GM21528 (cell line): ENCODE measurements around the gene LGALS4.
"Not testable (repeated sequence)": the region's sequence is repeated elsewhere in the genome, so short reads cannot be mapped to it uniquely, and the experiment has no call there.

Source experiments
- ATAC-seq: cut with Tn5 transposase; IDR thresholded peaks from one replicate; pipeline ENCODE4 v1.9.1; 2021; ENCODE audit warnings: mild to moderate bottlenecking, moderate library complexity; ENCODE audit not compliant: unreplicated experiment, low FRiP score

The LGALS4 gene

DNA sequence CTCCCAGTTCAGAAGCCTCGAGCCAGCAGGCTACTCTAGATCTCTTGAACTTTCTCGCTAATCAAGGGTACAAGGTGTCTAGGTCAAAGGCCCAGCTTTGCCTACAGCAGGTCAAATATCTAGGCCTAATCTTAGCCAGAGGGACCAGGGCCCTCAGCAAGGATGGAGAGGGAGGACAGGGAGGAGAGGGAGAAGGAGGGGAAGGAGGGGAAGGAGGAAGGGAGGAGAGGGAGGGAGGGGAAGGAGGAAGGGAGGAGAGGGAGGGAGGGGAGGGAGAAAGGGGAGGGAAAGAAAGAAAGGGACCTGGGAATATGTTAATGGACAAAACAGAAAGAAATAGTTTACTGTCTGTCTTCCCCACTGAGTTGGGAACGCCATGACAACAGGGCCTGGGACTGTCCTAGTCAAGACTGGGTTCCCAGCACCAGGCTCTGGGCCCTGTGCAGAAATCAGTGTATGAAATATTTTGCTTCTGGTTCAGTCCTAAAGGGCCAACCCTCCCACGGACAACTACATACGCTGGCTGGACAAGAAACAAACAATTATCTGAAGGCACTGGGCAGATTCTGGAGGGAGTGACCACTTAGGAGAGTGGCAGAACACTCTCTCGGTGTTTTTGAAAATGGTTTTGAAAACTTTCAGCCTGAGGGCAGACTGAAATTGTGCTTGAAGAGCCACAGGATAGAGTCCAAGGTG, 14.3 kb upstream of the LGALS4 start:
- ATAC-seq = no peak

DNA sequence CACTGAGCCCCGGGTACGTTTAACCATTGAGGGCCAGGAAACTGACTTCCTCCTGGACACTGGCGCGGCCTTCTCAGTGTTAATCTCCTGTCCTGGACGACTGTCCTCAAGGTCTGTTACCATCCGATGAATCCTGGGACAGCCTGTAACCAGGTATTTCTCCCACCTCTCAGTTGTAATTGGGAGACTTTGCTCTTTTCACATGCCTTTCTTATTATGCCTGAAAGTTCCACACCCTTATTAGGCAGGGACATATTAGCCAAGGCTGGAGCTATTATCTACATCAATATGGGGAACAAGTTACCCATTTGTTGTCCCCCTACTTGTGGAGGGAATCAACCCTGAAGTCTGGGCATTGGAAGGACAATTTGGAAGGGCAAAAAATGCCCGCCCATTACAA, 13.2 kb upstream of the LGALS4 start:
- not testable (repeated sequence) for ATAC-seq

DNA sequence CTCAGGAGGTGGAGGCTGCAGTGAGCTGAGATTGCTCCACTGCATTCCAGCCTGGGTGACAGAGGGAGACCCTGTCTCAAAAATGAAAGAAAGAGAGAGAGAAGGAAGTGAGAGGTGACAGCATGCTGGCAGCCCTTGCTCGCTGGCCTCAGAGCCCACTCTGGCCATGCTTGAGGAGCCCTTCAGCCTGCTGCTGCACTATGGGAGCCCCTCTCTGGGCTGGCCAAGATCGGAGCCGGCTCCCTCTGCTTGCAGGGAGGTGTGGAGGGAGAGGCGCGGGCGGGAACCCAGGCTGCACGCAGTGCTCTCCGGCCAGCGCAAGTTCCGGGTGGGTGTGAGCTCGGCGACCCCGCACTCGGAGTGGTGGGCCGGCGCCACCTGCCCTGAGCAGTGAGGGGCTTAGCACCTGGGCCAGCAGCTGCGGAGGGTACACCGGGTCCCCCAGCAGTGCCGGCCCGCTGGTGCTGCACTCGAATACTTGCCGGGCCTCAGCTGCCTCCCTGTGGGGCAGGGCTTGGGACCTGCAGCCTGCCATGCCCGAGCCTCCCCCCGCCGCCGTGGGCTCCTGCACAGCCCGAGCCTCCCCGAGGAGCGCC, 8.6 kb upstream of the LGALS4 start:
- ATAC-seq = not testable (repeated sequence)

DNA sequence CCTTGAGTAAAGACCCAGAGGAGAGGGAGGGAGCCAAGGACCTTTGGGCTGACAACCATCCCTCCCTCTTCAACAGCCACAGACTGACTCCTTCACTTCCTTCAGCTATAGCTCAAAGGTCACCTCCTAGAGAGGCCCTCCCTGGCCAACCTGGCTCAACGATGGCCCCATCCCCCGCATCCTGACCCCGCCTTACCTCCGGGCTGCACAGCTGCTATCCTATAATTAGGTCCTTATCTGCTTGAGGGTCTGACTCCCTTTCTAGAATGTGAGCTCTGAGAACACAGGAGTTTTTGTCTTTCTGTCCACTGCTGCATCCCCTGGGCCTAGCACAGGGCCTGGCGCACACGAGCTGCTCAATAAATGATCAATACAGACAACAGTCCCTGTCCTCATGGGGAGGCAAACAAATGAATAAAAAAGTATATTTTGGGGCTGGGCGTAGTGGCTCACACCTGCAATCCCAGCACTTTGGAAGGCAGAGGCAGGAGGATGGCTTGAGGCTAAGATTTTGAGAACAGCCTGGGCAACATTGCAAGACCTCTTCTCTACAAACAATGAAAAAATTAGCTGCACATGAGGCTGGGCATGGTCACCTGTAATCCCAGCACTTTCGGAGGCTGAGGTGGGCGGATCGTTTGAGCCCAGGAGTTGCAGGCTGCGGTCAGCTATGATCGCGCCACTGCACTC, 6.6 kb upstream of the LGALS4 start:
- ATAC-seq = no peak

DNA sequence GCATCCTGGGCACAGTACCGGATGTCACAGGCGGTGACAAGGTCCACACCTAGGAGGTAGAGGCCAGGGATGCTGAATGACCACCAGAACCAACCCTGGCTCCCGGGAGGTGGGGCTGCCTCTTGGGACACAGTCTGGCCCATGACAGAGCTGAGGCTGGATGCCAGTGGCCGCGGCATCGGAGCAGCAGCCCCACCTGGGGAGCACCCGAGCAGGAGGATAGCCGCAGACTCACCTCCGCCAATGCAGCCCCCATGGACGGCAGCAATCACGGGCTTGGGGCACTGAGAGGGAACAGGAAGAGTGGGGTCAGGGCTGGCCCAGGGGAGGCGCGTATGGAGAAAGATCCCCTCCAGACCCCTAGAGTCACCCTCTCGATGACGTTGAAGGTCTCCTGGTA, 4.3 kb upstream of the LGALS4 start:
- ATAC-seq = no peak

DNA sequence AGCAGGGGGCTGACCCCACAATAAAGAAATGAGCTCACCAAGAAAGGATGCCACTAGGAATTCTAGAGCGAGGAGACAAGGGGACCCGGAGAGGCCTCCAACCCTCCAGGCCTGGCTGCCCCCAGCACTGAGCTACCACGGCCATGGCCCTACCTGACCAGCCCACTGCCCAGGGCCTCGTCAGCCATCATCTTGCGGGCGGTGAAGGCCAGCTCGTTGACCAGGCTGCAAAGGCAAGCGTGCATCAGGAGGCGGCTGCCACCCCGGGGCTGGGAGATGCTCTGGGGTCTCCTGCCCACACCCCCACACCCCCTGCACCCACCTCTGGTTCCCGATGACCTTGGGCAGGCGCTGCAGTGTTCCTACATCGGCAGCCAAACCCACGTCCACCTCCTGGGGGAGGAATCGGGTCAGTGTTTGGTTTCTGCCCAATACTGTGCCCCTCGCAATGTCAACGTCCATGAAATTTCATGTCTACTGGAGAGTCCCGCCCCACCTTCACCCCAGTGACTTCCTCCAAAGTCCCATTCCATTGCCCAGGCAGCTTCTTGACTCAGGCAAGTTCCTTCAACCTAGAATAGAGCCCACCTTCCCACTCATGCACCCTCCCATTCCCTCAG, 3.5 kb upstream of the LGALS4 start:
- no peak for ATAC-seq

DNA sequence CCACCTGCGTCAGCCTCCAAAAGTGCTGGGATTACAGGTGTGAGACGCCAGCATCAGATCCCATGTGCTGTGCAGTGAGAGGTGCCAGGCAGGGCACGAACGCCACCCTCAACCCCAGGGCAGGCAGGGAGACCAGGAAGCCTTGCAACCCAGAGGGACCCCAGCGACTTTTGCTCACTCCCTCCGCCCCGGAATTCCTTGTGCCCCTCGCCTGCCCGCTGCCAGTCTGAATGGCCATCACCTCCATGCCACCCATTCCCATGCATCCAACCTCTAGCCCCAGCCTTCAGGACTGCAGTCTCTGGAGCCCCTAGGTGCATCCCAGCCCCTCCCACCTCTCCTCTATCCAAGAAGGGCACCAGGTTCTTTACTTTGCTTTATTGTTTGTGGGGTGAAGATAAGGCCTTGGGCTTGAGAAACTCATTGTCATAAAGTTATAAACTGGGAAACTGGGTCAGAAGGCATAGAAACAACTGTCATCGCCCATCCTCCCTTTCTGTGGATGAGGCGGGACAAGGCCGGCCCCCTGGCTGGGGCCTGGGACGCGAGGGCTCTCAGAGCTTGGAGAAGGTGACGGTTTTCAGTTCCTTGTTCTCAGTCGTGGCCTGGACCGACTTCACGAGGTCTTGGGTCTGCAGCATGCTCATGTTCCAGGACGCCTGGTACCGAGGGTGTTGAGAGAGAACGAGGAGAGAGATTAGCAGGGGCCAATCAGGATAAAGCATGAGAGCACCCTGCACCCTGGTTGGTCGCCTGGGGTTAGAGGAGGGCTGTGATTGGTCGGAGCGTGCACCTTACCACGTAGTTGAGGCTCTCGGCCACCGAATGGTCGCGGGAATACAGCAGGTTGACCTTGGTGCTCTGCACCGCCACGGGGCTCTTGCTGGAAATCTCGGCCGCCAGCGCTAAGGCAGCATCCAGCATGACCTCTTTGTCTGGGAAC, 2.6 kb upstream of the LGALS4 start:
- no peak for ATAC-seq

DNA sequence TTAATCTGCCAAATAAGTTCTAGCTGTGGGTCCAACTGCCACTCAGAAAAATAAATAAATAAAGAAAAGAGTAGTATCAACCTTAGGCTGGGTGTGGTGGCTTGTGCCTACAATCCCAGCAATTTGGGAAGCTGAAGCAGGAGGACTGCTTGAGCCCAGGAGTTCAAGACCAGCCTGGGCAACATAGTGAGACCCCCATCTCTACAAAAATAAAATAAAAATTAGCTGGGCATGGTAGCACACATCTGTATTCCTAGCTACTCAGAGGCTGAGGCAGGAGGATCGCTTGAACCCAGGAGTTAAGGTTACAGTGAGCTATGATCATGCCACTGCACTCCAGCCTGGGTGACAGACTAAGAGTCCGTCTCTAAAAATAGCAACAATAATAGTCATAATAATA, 1.2 kb upstream of the LGALS4 start:
- not testable (repeated sequence) for ATAC-seq

DNA sequence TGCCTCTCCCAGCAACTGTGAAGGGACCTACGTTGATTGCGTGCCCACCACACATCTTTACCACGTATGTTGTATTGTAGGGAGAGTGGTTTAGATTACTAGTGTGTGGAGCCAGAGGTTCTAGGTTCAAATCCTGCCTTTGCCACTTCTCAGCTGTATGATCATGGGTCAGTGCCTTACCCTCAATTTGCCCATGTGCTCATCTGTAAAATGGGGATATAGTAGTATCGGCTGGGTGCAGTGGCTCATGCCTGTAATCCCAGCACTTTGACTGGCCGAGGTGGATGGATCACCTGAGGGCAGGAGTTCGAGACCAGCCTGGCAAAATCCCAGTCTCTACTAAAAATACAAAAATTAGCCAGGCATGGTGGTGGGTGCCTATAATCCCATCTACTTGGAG, 578 bp upstream of the LGALS4 start:
- no peak for ATAC-seq

DNA sequence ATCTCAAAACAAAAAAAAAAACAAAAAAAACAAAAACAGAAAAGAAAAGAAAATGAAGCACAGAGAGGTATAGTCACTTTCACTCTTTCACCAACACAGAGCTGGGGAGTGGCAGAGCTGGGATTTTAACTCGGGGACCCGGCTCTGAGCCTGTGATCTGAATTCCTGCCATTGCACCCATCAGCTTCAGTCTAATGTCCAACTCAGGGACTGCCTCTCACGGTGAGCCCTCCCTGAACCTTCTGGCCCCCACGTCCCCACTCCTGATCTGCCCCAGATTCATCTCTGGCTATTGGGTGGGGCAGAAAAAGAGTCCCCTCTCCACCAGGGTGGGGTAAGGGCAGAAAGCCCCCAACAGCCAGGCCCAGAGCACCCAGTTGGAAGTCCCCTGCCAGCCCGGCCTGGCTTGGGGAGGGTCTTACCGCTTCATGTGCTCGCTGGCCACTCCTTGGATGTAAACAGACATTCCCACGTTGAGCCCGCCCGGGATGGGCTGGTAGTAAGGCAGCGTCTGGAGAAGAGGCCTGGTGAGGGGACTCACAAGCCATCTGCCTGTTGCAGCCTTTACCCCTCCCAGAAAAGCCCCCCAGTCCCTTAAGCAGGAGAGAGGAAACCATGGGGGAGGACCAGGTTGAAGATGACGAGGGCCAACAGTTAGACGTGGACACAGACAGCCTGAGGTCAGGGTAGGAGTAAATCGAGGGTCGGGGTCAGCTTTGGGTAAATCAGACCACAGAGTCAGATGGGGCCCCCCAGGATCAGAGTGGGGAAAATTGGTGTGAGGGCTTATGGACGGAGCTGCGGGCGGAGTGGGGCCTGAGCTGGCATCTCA, 520 bp downstream of the LGALS4 start:
- no peak for ATAC-seq

DNA sequence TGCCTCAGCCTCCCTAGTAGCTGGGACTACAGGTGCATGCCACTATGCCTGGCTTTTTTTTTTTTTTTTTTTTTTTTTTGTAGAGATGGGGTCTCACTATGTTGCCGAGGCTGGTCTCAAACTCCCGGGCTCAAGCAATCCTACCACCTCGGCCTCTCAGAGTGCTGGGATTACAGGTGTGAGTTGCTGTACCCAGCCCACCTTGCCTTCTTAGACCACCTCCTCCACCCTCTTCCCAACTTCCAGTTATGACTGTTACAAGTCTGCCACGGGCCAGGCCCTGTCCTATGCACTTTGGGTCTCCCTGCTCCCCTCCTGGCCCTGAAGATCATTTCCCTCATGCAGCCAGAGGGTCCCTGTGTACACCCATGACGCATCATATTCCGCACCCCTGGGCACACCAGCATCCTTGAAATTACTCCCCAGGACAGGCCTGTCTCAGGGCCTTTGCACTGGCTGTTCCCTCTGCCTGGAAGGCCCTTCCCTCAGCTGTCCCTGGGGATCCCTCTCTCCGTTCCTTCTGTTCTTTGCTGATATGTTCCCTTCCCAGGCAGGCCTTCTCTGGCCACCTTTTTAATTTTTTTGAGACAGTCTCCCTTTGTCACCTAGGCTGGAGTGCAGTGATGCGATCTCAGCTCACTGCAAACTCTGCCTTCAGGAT, 3.0 kb downstream of the LGALS4 start:
- ATAC-seq = no peak

DNA sequence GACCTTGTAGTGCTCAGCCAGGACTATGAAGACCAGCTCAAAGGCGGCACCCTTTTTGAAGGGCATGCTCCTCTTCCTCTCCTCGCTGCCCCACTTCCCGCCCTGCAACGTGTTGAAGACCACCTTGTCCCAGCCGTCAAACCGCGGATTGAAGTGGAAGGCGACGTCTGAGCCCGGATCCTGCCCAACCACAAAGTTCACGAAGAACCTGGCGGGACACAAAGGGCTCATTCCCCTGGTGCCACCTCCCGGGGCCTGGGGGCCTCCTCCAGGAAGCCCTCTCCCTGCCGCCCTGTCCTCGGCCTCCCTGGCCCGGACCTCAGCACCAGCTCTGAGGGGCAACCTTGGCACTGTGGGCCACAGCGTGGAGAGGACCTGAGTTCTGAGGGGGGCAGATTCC, 4.0 kb downstream of the LGALS4 start:
- ATAC-seq = no peak

DNA sequence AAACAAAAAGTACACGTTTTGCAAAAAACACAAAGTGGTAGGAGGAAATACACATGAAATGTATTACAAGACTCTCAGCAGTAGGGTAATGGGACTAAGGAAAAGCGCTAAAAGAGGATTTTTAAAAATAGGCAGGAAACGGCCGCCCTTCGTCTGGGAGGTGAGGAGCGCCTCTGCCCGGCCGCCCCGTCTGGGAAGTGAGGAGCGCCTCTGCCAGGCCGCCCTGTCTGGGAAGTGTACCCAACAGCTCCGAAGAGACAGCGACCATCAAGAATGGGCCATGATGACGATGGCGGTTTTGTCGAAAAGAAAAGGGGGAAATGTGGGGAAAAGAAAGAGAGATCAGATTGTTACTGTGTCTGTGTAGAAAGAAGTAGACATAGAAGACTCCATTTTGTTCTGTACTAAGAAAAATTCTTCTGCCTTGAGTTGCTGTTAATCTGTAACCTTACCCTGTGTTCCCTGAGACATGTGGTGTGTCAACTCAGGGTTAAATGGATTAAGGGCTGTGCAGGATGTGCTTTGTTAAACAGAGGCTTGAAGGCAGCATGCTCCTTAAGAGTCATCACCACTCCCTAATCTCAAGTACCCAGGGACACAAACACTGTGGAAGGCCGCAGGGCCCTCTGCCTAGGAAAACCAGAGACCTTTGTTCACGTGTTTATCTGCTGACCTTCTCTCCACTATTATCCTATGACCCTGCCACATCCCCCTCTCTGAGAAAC, 5.2 kb downstream of the LGALS4 start:
- not testable (repeated sequence) for ATAC-seq

DNA sequence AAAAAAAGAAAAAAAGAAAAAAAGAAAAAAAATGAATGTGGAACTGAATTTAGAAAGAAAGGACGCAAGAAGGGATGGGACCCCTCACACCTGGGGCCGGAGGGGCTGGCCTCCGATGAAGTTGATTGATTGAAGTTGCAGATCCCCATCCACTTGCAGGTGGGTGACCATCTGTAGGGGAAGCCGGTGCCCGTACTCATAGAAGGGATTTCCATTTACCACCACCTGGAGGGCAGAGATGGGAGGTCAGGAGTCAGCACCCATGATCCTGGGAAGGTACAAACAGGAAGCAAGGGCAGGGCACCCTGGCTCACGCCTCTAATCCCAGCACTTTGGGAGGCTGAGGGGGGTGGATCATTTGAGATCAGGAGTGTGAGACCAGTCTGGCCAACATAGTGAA, 6.4 kb downstream of the LGALS4 start:
- no peak for ATAC-seq

DNA sequence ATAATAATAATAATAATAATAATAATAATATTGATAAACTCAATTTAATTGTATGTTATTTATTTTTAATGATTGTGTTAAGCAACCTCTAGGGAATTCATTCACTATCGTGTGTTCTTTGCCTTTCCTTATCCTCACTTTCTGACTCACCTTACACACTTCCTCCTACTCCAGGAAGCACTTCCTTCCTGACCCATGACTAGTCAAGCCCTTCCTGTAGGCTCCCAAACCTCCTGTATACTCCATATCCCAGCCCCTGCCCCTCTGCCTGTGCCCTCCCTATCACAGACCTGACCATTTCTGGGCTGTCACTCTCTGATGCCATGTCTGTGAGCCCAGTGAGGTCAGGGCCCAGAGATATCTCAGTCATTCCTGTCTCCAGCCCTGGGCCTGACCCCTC, 7.6 kb downstream of the LGALS4 start:
- no peak for ATAC-seq

DNA sequence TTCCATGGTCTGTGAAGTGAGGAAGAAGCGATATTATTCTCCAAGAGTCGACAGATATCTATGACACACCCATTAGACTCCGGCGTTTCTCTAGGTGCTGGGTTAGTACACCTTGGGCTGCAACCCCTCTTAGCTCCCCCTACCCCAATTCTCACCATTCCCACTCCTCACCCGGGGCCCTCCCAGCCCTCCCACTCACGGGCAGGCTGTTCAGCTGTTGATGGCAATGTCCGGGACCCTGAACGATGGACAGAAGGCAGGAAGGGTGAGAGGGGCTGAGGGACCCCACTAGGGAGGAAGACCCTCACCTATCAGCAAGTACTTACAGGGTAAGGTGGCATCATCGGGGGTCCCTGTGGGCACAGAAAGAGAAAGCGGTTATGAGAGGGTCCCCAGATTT, 9.2 kb downstream of the LGALS4 start:
- no peak for ATAC-seq

DNA sequence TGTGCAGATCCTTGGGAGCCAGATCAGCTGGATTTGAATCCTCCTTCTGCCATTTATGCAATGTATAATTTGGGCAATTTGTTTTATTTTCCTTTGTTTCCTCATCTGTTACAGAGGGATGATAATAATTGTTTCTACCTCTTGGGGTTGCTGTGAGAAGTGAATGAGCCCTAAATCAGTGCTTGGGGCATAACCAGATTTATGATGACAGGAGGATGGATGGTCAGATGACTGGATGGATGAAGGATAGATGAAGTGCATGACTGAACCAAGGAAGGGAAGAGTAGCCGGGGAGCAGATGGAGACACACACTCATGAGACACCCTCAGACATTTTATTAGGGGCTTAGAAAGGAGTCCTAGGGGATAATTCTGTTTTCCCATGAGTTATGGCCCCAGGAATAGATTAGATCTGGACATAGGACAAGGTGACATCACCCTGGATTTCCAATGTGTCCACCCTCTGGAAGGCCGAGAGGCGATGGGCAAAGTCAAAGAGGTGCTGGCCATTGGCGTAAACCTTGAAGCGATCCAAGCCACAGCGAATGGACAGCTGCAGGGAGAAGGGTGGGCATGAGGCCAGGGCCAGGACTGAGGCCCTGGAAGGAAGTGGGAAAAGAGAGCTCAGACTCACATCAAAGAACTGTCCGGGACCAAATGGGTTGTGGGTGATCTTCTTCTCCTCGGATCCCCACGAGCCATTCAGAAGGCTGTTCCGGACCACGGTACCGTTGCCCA, 11.2 kb downstream of the LGALS4 start:
- ATAC-seq = no peak
